Panc1 (cell line): ENCODE measurements around the gene AP3B1. TPM values are rescaled to one million over a fixed set of nuclear protein-coding genes. Genes with fewer than 3 reads are reported as not detected.

Experiments
- ATAC-seq: fragments of 200-7000 bp; cut with Tn5 transposase; 2 replicates; pipeline ENCODE4 v1.9.1; 2020; ENCODE audit warnings: mild to moderate bottlenecking, moderate library complexity
- BruUV-seq: library from RNA; stranded (reverse); fragments of 400-500 nt; replicated peaks from 2 replicates; lab custom pipeline; 2021; lab: Mats Ljungman, UMichigan
- CTCF ChIA-PET: fragments of 300-600 bp; sonication (Branson Sonifier 250); formaldehyde crosslinking; loops from one replicate; lab custom pipeline; 2022; ENCODE audit warnings: antibody characterized with exemption; lab: Charles Lee
- POLR2A ChIA-PET: fragments of 300-600 bp; sonication (Branson Sonifier 250); formaldehyde crosslinking; loops from one replicate; lab custom pipeline; 2022; ENCODE audit warnings: antibody characterized with exemption; lab: Charles Lee
- DNase-seq: peaks from one replicate; pipeline ENCODE4 v3.0.0-alpha.2; 2010; ENCODE audit warnings: low read depth, low spot score
- H3K27ac ChIP-seq: 2 replicates; pipeline ENCODE4 v1.5.1; 2011; ENCODE audit warnings: mild to moderate bottlenecking, low read length, inconsistent platforms
- H3K27me3 ChIP-seq: fragments of 200-500 bp; sonication (Bioruptor generic); 2 replicates; pipeline ENCODE4 v1.6.0; 2014; ENCODE audit warnings: low read length, inconsistent platforms; ENCODE audit not compliant: control insufficient read depth, insufficient read depth
- H3K36me3 ChIP-seq: fragments of 200-500 bp; sonication (Bioruptor generic); 2 replicates; pipeline ENCODE4 v1.5.1; 2014; ENCODE audit warnings: inconsistent platforms, mild to moderate bottlenecking, low read length, moderate library complexity; ENCODE audit not compliant: control insufficient read depth, insufficient read depth
- H3K4me1 ChIP-seq: 2 replicates; pipeline ENCODE4 v1.5.1; 2011; ENCODE audit warnings: inconsistent platforms, mild to moderate bottlenecking, low read length, moderate library complexity; ENCODE audit not compliant: control insufficient read depth, insufficient read depth
- H3K4me3 ChIP-seq, 2 experiments: 2 replicates each; pipeline ENCODE4 v1.5.1; 2011 to 2012; ENCODE audit warnings: low read depth in 2 of 2, low read length in 2 of 2, mild to moderate bottlenecking in 2 of 2, inconsistent platforms in 1 of 2, moderate library complexity in 1 of 2
- H3K9me3 ChIP-seq: fragments of 200-500 bp; sonication (Bioruptor generic); 2 replicates; pipeline ENCODE4 v1.5.1; 2014; ENCODE audit warnings: low read depth, mild to moderate bottlenecking, inconsistent platforms, low read length, moderate library complexity; ENCODE audit not compliant: control insufficient read depth, insufficient read depth
- POLR2AphosphoS5 ChIP-seq: IDR thresholded peaks from 2 replicates; pipeline ENCODE4 v1.6.1; 2012; ENCODE audit warnings: mild to moderate bottlenecking, low read depth, low read length, moderate library complexity
- SIN3A ChIP-seq: IDR thresholded peaks from 2 replicates; pipeline ENCODE4 v1.6.1; 2012; ENCODE audit warnings: low read depth, mild to moderate bottlenecking, low read length, moderate library complexity, borderline replicate concordance; ENCODE audit not compliant: insufficient read depth
- TCF7L2 ChIP-seq: IDR thresholded peaks from 2 replicates; pipeline ENCODE4 v1.6.1; 2011; ENCODE audit warnings: mild to moderate bottlenecking, low read depth, low read length, inconsistent platforms
- in situ Hi-C: cut with HindIII; loops from 2 replicates; pipeline ENCODE4 v1.10.0; 2016; ENCODE audit warnings: low sequenced_read_pairs, low pct_unique_long_range_greater_than_20kb
- intact Hi-C: fragments of 100-400 bp; cut with micrococcal nuclease; formaldehyde crosslinking; loops from one replicate; pipeline ENCODE4 v1.10.0; 2022; ENCODE audit not compliant: unreplicated experiment
- total RNA-seq: library from RNA; stranded (reverse); gene quantifications from one replicate; pipeline ENCODE4 v1.2.1, GENCODE V29; 2021; ENCODE audit not compliant: unreplicated experiment
- TF ChIP-seq, protein P1 (sequence below): fragments of 450-650 bp; IDR thresholded peaks from 2 replicates; pipeline ENCODE4 v1.5.1; 2017; ENCODE audit warnings: mild to moderate bottlenecking
- TF ChIP-seq, protein P2 (sequence below), 2 experiments: IDR thresholded peaks; 2 replicates each; pipeline ENCODE4 v1.6.1; 2011 to 2012; ENCODE audit warnings: low read depth in 2 of 2, control low read depth in 1 of 2, low read length in 1 of 2, mild to moderate bottlenecking in 1 of 2, moderate library complexity in 1 of 2; ENCODE audit not compliant: insufficient read depth in 1 of 2

The AP3B1 gene
- total RNA-seq, 1 experiment from 2014 or later, result 55.4 TPM

GRCh38 chr5:77970891-77971290 is 323.6 kb downstream of the AP3B1 start:
- Histone ChIP-seq H3K36me3 (no peaks in the 10 kb centered on the region), H3K27ac (no peak overlapping the region), H3K9me3 (no peaks in the 10 kb centered on the region), H3K27me3 (no peaks in the 10 kb centered on the region), H3K4me3 (no peak overlapping the region), H3K4me1 (no peaks in the 10 kb centered on the region)
- ATAC-seq, result no peak
- TF ChIP-seq, protein P1, sequence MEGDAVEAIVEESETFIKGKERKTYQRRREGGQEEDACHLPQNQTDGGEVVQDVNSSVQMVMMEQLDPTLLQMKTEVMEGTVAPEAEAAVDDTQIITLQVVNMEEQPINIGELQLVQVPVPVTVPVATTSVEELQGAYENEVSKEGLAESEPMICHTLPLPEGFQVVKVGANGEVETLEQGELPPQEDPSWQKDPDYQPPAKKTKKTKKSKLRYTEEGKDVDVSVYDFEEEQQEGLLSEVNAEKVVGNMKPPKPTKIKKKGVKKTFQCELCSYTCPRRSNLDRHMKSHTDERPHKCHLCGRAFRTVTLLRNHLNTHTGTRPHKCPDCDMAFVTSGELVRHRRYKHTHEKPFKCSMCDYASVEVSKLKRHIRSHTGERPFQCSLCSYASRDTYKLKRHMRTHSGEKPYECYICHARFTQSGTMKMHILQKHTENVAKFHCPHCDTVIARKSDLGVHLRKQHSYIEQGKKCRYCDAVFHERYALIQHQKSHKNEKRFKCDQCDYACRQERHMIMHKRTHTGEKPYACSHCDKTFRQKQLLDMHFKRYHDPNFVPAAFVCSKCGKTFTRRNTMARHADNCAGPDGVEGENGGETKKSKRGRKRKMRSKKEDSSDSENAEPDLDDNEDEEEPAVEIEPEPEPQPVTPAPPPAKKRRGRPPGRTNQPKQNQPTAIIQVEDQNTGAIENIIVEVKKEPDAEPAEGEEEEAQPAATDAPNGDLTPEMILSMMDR, result no peak
- TF ChIP-seq, protein P2, sequence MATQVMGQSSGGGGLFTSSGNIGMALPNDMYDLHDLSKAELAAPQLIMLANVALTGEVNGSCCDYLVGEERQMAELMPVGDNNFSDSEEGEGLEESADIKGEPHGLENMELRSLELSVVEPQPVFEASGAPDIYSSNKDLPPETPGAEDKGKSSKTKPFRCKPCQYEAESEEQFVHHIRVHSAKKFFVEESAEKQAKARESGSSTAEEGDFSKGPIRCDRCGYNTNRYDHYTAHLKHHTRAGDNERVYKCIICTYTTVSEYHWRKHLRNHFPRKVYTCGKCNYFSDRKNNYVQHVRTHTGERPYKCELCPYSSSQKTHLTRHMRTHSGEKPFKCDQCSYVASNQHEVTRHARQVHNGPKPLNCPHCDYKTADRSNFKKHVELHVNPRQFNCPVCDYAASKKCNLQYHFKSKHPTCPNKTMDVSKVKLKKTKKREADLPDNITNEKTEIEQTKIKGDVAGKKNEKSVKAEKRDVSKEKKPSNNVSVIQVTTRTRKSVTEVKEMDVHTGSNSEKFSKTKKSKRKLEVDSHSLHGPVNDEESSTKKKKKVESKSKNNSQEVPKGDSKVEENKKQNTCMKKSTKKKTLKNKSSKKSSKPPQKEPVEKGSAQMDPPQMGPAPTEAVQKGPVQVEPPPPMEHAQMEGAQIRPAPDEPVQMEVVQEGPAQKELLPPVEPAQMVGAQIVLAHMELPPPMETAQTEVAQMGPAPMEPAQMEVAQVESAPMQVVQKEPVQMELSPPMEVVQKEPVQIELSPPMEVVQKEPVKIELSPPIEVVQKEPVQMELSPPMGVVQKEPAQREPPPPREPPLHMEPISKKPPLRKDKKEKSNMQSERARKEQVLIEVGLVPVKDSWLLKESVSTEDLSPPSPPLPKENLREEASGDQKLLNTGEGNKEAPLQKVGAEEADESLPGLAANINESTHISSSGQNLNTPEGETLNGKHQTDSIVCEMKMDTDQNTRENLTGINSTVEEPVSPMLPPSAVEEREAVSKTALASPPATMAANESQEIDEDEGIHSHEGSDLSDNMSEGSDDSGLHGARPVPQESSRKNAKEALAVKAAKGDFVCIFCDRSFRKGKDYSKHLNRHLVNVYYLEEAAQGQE (IDR thresholded peaks at IDR 0.05; ENCODE audit: insufficient read depth in 1 of 2, low read depth in 2 of 2, low read length in 1 of 2), result no peak
- no peak for TF ChIP-seq TCF7L2
- TF ChIP-seq POLR2AphosphoS5, result no peak
- no peak for TF ChIP-seq SIN3A
- ChIA-PET CTCF (no interaction called here), POLR2A (no interaction called here)
- BruUV-seq, result no TSS peak
- DNase-seq, result no peak
- in situ Hi-C loops (no loop called here), intact Hi-C loops (no loop called here)

DNA sequence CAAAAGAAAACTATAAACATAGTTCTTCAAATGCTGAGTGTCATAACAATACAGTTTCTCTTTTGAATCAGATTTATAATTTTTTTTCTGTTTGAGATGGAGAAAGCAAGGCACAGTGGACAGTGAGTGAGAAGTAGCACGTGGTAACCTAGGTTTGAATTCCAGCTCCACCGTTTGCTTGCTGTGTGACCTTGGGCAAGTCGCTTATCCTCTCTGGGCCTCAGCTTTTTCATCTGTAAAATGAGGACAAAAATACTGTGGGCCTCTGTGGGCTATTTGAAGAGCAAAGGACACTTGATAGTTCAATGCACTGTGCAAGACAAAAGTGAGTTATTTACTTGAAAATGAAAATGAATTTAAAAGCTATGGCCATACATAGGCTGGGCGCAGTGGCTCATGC is 330.7 kb downstream of the AP3B1 start:
- no TSS peak for BruUV-seq
- Histone ChIP-seq H3K27ac (no peak overlapping the region), H3K4me3 (no peak overlapping the region), H3K9me3 (no peaks in the 10 kb centered on the region), H3K4me1 (no peaks in the 10 kb centered on the region), H3K36me3 (no peaks in the 10 kb centered on the region), H3K27me3 (no peaks in the 10 kb centered on the region)
- intact Hi-C loops, result no loop called here
- in situ Hi-C loops, result no loop called here
- no peak for DNase-seq
- TF ChIP-seq, protein P1, result no peak
- no peak for TF ChIP-seq TCF7L2
- no peak for TF ChIP-seq SIN3A
- TF ChIP-seq, protein P2 (IDR thresholded peaks at IDR 0.05; ENCODE audit: insufficient read depth in 1 of 2, low read depth in 2 of 2, low read length in 1 of 2), result no peak
- TF ChIP-seq POLR2AphosphoS5, result no peak
- ATAC-seq, result no peak
- ChIA-PET POLR2A (interaction anchor here (0.6 kb wide), 1 partner anchor 270 kb away, joined by 4 read pairs; no protein-coding TSS in a partner anchor), CTCF (no interaction called here)
